H7 (cell line): ENCODE results near the gene TBL1X. TPM values are rescaled to one million over a fixed set of nuclear protein-coding genes. Genes with fewer than 3 reads are reported as not detected.

Experiments used
- DNase-seq: peaks from one replicate; pipeline ENCODE4 v3.0.0; 2012
- H3K27me3 ChIP-seq: 2 replicates; pipeline ENCODE4 v1.6.0; 2011; ENCODE audit warnings: mild to moderate bottlenecking, low read length; ENCODE audit not compliant: control insufficient read depth, insufficient read depth
- H3K36me3 ChIP-seq: replicated peaks from 2 replicates; pipeline ENCODE4 v1.5.1; 2011; ENCODE audit warnings: low read length; ENCODE audit not compliant: control insufficient read depth, insufficient read depth
- H3K4me3 ChIP-seq: 2 replicates; pipeline ENCODE4 v1.5.1; 2011; ENCODE audit warnings: low read depth, mild to moderate bottlenecking, control low read depth, low read length, moderate library complexity; ENCODE audit not compliant: insufficient read depth
- total RNA-seq: library from RNA; depleted of rRNA; stranded (reverse); fragments of >200 nt; shearing (Covaris generic); gene quantifications from 2 replicates; pipeline ENCODE4 v1.2.3, GENCODE V29; 2014

TBL1X gene
- total RNA-seq, 1 experiment from 2014 or later = 57.0 TPM

GRCh38 chrX:9610771-9611392 is 146.0 kb downstream of the TBL1X start:
- DNase-seq = no peak
- Histone ChIP-seq H3K4me3 (no peak overlapping the region), H3K36me3 (no peaks in the 10 kb centered on the region), H3K27me3 (no peaks in the 10 kb centered on the region)

GRCh38 chrX:9611436-9612145 is 146.7 kb downstream of the TBL1X start:
- Histone ChIP-seq H3K36me3 (no peaks in the 10 kb centered on the region), H3K4me3 (no peak overlapping the region), H3K27me3 (no peaks in the 10 kb centered on the region)
- peak; percentile 48 for DNase-seq

DNA sequence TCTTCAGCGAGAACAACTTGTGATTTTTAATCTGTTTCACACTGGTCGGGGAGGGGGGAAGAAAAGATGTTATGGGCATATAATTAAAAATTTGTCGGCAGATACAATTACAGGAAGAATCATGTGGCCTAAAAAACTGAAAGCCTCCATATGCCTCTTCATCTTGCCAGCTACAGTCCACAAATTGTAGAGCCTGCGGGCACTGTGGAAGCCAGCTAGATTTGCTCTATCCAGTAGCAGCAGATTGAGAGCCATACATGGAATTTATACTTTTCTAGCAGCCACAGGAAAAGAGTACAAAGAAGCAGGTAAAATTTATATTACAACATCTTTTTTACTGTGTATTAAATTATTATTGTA is 147.3 kb downstream of the TBL1X start:
- DNase-seq = no peak
- no peak overlapping the region for H3K4me3 ChIP-seq
- no peaks in the 10 kb centered on the region for H3K36me3 ChIP-seq
- no peaks in the 10 kb centered on the region for H3K27me3 ChIP-seq

GRCh38 chrX:9614016-9614415 is 149.2 kb downstream of the TBL1X start:
- DNase-seq = no peak
- no peaks in the 10 kb centered on the region for H3K36me3 ChIP-seq

DNA sequence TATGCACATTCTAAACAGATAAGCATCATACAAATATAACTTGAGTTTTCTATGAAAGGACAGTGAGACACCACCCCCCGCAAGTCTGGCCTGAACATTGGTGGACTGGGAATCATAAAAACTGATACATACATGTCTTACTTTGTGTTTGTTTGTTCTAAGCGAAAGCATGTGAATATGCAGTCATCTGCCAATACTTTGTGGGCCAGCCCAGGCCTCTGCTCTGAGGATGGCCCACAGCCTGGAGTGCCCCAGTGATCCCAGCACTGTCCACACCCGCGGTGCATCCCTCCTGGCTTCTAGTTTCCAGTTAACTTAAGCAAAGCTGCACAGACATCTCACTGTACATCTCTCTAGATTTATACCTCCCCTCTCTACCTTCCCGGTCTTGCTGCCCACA is 154.3 kb downstream of the TBL1X start:
- no peak overlapping the region for H3K4me3 ChIP-seq
- H3K36me3 ChIP-seq = no peaks in the 10 kb centered on the region
- DNase-seq = no peak
- no peaks in the 10 kb centered on the region for H3K27me3 ChIP-seq

More at GRCh38 chrX:9614016-9614415, 149.2 kb downstream of the TBL1X start:
- Histone ChIP-seq H3K4me3 (no peak overlapping the region), H3K27me3 (no peaks in the 10 kb centered on the region)

GRCh38 chrX:9619581-9619980 is 154.7 kb downstream of the TBL1X start:
- DNase-seq = peak; percentile 75
- Histone ChIP-seq H3K36me3 (no peaks in the 10 kb centered on the region), H3K27me3 (no peaks in the 10 kb centered on the region), H3K4me3 (no peak overlapping the region)

- H3K27me3 ChIP-seq = no peaks in the 10 kb centered on the region
- no peak overlapping the region for H3K4me3 ChIP-seq
- H3K36me3 ChIP-seq = no peaks in the 10 kb centered on the region
- no peak for DNase-seq
These were observed 157.3 kb downstream of the TBL1X start for GRCh38 chrX:9622128-9622527.

DNA sequence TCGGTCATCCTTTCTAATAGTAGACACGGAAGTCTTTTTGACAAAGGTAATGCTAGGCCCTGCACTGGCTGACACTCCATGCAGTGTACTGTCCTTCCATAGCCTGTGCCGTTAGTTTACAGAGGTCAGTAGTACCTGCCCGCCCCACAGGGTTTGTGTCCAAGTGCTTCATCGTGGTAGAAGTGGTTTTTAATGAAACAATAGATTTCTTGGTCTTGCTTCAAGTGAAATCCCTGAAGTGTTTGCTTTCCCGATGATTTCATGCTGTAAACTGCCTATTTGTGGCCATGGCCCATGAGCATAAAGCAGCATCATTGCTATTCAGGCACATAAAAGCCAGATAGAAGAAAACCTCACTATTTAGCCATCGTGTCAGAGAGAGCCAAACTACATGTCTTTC is 161.5 kb downstream of the TBL1X start:
- no peak for DNase-seq
- Histone ChIP-seq H3K4me3 (no peak overlapping the region), H3K27me3 (no peaks in the 10 kb centered on the region), H3K36me3 (no peaks in the 10 kb centered on the region)

GRCh38 chrX:9627922-9628321 is 163.1 kb downstream of the TBL1X start:
- no peak overlapping the region for H3K4me3 ChIP-seq
- DNase-seq = no peak
- no peaks in the 10 kb centered on the region for H3K27me3 ChIP-seq
- H3K36me3 ChIP-seq = no peaks in the 10 kb centered on the region

- Histone ChIP-seq H3K36me3 (no peaks in the 10 kb centered on the region), H3K4me3 (no peak overlapping the region), H3K27me3 (no peaks in the 10 kb centered on the region)
- DNase-seq = no peak
These were observed 164.1 kb downstream of the TBL1X start for GRCh38 chrX:9628779-9629493.

- DNase-seq = no peak
- H3K36me3 ChIP-seq = no peaks in the 10 kb centered on the region
- no peak overlapping the region for H3K4me3 ChIP-seq
- no peaks in the 10 kb centered on the region for H3K27me3 ChIP-seq
These were observed 169.7 kb downstream of the TBL1X start for GRCh38 chrX:9634551-9634950.

- DNase-seq = no peak
- Histone ChIP-seq H3K4me3 (no peak overlapping the region), H3K27me3 (no peaks in the 10 kb centered on the region), H3K36me3 (no peaks in the 10 kb centered on the region)
These were observed 170.5 kb downstream of the TBL1X start for GRCh38 chrX:9635368-9635767.

GRCh38 chrX:9635803-9636202 is 170.9 kb downstream of the TBL1X start:
- DNase-seq = no peak
- Histone ChIP-seq H3K36me3 (no peaks in the 10 kb centered on the region), H3K4me3 (no peak overlapping the region), H3K27me3 (no peaks in the 10 kb centered on the region)

GRCh38 chrX:9638871-9639270 is 174.0 kb downstream of the TBL1X start:
- Histone ChIP-seq H3K4me3 (no peak overlapping the region), H3K36me3 (no peaks in the 10 kb centered on the region), H3K27me3 (no peaks in the 10 kb centered on the region)
- DNase-seq = no peak
